Measurements from ENCODE around the gene HYCC2.
A peak's percentile ranks its signal among the peaks of the same experiment; 100 is the strongest.
"Not testable (repeated sequence)": the region's sequence is repeated elsewhere in the genome, so short reads cannot be mapped to it uniquely, and the experiment has no call there.

The HYCC2 gene

GRCh38 chr2:201107624-201108023 lies 36.2 kb upstream of the HYCC2 start:
- peaks cover 2% of the 10 kb centered on the region for H3K36me3 Mint-ChIP-seq
- H3K4me3 Mint-ChIP-seq, result no peak overlapping the region
- no peak for DNase-seq
- no peaks in the 10 kb centered on the region for H3K27me3 Mint-ChIP-seq
- CTCF ChIA-PET, result interaction anchor here (0.6 to 0.9 kb wide), 3 partner anchors 11 to 23 kb away, joined by 4 to 5 read pairs (median 5); no protein-coding TSS in a partner anchor
- H3K4me1 Mint-ChIP-seq, result no peaks in the 10 kb centered on the region
- H3K9me3 Mint-ChIP-seq, result no peaks in the 10 kb centered on the region
- H3K27ac Mint-ChIP-seq, result no peak overlapping the region

- CTCF ChIA-PET, result interaction anchor here (0.5 kb wide), 1 partner anchor 119 kb away, joined by 3 read pairs; no protein-coding TSS in a partner anchor
- Mint-ChIP-seq H3K36me3 (peaks cover 2% of the 10 kb centered on the region), H3K9me3 (no peaks in the 10 kb centered on the region), H3K27me3 (no peaks in the 10 kb centered on the region), H3K4me1 (no peaks in the 10 kb centered on the region), H3K4me3 (no peak overlapping the region), H3K27ac (no peak overlapping the region)
- no peak for DNase-seq
Observed at GRCh38 chr2:201105759-201106158, 34.3 kb upstream of the HYCC2 start.

- Mint-ChIP-seq H3K27me3 (no peaks in the 10 kb centered on the region), H3K27ac (no peak overlapping the region), H3K9me3 (no peaks in the 10 kb centered on the region), H3K4me3 (no peak overlapping the region), H3K36me3 (no peaks in the 10 kb centered on the region), H3K4me1 (no peaks in the 10 kb centered on the region)
- no peak for DNase-seq
- CTCF ChIA-PET, result interaction anchor here (1.0 kb wide), 1 partner anchor 195 kb away, joined by 5 read pairs; no protein-coding TSS in a partner anchor
Observed at GRCh38 chr2:201100497-201100896, 29.0 kb upstream of the HYCC2 start.

- H3K27me3 Mint-ChIP-seq, result no peaks in the 10 kb centered on the region
- H3K9me3 Mint-ChIP-seq, result no peaks in the 10 kb centered on the region
- H3K36me3 Mint-ChIP-seq, result peaks cover 3% of the 10 kb centered on the region
- no peak for DNase-seq
- H3K27ac Mint-ChIP-seq, result no peak overlapping the region
- no peak overlapping the region for H3K4me3 Mint-ChIP-seq
- H3K4me1 Mint-ChIP-seq, result no peaks in the 10 kb centered on the region
- CTCF ChIA-PET, result no interaction called here
Observed at GRCh38 chr2:201093573-201093972, 22.1 kb upstream of the HYCC2 start.

DNA sequence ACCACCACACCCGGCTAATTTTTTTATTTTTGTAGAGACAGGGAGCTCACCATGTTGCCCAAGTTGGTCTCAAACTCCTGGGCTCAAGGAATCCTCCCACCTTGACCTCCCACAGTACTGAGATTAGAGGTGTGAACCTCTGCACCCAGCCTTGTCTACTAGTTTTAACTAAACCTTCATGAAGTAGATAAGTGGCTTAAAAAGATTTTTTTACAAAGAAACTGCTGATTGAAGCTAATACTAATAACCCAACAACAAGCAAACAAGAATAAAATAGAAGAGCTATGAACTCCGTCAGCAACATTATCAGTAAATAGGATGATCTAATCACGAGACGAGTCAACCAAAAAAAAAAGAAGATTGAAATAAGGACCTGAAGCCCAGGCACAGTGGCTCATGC lies 19.1 kb upstream of the HYCC2 start:
- Mint-ChIP-seq H3K27me3 (no peaks in the 10 kb centered on the region), H3K4me3 (no peak overlapping the region), H3K36me3 (peaks cover 19% of the 10 kb centered on the region), H3K27ac (no peak overlapping the region), H3K4me1 (no peaks in the 10 kb centered on the region), H3K9me3 (no peaks in the 10 kb centered on the region)
- DNase-seq, result no peak
- CTCF ChIA-PET, result interaction anchor here (1.2 kb wide), 1 partner anchor 22 kb away, joined by 5 read pairs; no protein-coding TSS in a partner anchor

DNA sequence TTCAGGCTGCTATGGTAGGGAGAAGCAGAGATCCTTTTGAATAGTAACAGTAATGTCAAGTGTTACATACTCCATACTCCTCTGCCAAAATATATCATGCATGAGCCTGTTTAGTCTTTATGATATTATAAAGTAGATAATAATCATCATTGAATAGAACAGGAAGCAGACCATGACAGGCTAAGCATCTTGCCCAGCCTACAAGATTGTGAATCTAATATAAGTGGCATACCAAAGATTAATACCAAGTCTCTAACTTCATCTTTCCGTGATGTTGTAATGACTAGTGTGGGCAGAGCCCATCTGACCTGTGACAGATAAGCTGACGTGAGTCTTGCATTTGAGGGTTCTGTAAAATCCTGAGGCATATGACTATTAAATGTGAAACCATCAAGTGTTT lies 13.4 kb upstream of the HYCC2 start:
- CTCF ChIA-PET, result no interaction called here
- Mint-ChIP-seq H3K9me3 (no peaks in the 10 kb centered on the region), H3K36me3 (peaks cover 40% of the 10 kb centered on the region), H3K4me3 (no peak overlapping the region), H3K27me3 (no peaks in the 10 kb centered on the region), H3K4me1 (peaks cover 3% of the 10 kb centered on the region), H3K27ac (no peak overlapping the region)
- no peak for DNase-seq

- H3K27me3 Mint-ChIP-seq, result no peaks in the 10 kb centered on the region
- CTCF ChIA-PET, result no interaction called here
- no peak overlapping the region for H3K4me3 Mint-ChIP-seq
- no peak overlapping the region for H3K27ac Mint-ChIP-seq
- no peak for DNase-seq
- H3K9me3 Mint-ChIP-seq, result no peaks in the 10 kb centered on the region
- peaks cover 13% of the 10 kb centered on the region for H3K36me3 Mint-ChIP-seq
- peaks cover 37% of the 10 kb centered on the region for H3K4me1 Mint-ChIP-seq
Observed at GRCh38 chr2:201074996-201075395, 3.5 kb upstream of the HYCC2 start.

DNA sequence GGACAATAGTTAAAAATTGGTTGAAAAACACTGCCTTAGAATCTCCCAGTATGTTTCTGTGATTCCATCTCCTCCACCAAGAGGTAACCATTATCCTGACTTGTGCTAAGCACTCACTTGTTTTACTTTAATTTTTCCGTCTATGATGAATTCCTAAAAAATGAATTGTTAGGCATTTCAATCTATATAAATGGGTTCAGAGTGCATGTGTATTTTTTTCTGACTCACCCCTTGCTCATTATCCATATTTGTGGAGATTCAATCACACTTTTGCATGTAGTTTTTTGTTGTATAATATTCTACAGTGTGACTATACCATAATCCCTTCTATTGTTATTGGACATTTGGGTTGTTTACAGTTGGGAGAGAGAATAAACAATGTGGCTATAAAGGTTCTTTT lies 1.6 kb upstream of the HYCC2 start:
- no peak for DNase-seq
- H3K4me3 Mint-ChIP-seq, result peak overlapping the region; percentile 59
- H3K27me3 Mint-ChIP-seq, result no peaks in the 10 kb centered on the region
- no peaks in the 10 kb centered on the region for H3K9me3 Mint-ChIP-seq
- CTCF ChIA-PET, result interaction anchor here (1.6 kb wide), 1 partner anchor 172 kb away, joined by 5 read pairs; no protein-coding TSS in a partner anchor
- peaks cover 10% of the 10 kb centered on the region for H3K36me3 Mint-ChIP-seq
- H3K27ac Mint-ChIP-seq, result no peak overlapping the region
- H3K4me1 Mint-ChIP-seq, result peaks cover 49% of the 10 kb centered on the region

DNA sequence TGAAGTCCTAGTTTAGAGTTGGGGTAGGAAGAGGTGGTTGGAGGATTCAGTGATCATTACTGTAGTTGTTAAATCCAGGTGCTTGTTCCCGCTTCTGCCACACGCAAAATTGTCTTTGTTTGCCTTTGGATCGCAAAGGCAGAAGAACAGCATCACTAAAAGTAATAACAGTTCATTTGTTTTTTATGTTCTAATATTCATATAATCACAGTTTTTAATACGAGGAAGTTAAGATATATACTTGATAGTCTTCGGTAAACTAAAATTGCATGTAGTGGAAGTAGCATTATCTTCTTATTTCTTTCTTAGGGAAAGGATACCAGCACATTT lies 695 bp upstream of the HYCC2 start:
- no peaks in the 10 kb centered on the region for H3K27me3 Mint-ChIP-seq
- peaks cover 10% of the 10 kb centered on the region for H3K36me3 Mint-ChIP-seq
- peaks cover 49% of the 10 kb centered on the region for H3K4me1 Mint-ChIP-seq
- H3K4me3 Mint-ChIP-seq, result peak overlapping the region; percentile 89
- CTCF ChIA-PET, result interaction anchor here (1.6 kb wide), 1 partner anchor 171 kb away, joined by 5 read pairs; no protein-coding TSS in a partner anchor
- H3K27ac Mint-ChIP-seq, result peak overlapping the region; percentile 93
- no peak for DNase-seq
- no peaks in the 10 kb centered on the region for H3K9me3 Mint-ChIP-seq

DNA sequence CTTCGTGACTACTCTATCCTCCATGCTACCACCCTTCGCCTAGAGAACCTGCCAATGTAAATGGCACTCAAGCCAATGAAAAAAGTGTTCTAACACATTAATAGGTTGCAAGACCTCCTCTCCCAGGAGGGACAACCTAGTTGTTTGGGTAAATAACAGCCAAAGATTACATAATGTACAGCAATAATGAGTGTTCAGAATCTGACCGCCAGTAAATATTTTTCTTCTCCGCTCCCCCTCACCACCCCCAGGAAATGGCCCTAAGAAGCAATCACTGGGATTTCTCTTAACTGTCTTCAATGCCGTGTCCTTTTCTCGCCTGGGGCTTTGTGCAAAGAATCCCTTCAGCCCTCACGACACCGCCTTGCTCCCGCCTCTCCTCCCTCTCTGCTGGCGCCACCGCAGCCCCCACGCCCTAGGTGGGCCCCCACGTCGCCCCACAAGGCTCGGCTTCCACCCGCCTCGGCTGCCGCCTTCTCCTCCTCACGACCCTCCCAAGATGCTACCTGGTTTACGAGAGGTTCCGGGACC lies 458 bp downstream of the HYCC2 start:
- H3K4me1 Mint-ChIP-seq, result peaks cover 52% of the 10 kb centered on the region
- peak overlapping the region; percentile 89 for H3K4me3 Mint-ChIP-seq
- no peaks in the 10 kb centered on the region for H3K9me3 Mint-ChIP-seq
- peak overlapping the region; percentile 93 for H3K27ac Mint-ChIP-seq
- H3K36me3 Mint-ChIP-seq, result peaks cover 10% of the 10 kb centered on the region
- DNase-seq, result no peak
- no peaks in the 10 kb centered on the region for H3K27me3 Mint-ChIP-seq
- CTCF ChIA-PET, result interaction anchor here (0.7 to 5.9 kb wide), 10 partner anchors 48 to 587 kb away, joined by 3 to 104 read pairs (median 6); partner anchors contain the start of genes CASP10 and ORC2

GRCh38 chr2:201064797-201065329 lies 6.6 kb downstream of the HYCC2 start:
- Mint-ChIP-seq H3K36me3 (peaks cover 7% of the 10 kb centered on the region), H3K9me3 (no peaks in the 10 kb centered on the region), H3K27ac (no peak overlapping the region), H3K27me3 (no peaks in the 10 kb centered on the region), H3K4me3 (no peak overlapping the region), H3K4me1 (peaks cover 28% of the 10 kb centered on the region)
- DNase-seq, result no peak
- CTCF ChIA-PET, result interaction anchor here (0.8 kb wide), 1 partner anchor 159 kb away, joined by 3 read pairs; no protein-coding TSS in a partner anchor

GRCh38 chr2:201063516-201063915 lies 8.0 kb downstream of the HYCC2 start:
- H3K4me3 Mint-ChIP-seq, H3K36me3 Mint-ChIP-seq, DNase-seq, H3K9me3 Mint-ChIP-seq, CTCF ChIA-PET, H3K27ac Mint-ChIP-seq, H3K27me3 Mint-ChIP-seq: not testable (repeated sequence)
- H3K4me1 Mint-ChIP-seq, result peaks cover 16% of the 10 kb centered on the region

- Mint-ChIP-seq H3K4me1 (peaks cover 10% of the 10 kb centered on the region), H3K9me3 (no peaks in the 10 kb centered on the region), H3K36me3 (peaks cover 9% of the 10 kb centered on the region), H3K27ac (no peak overlapping the region), H3K27me3 (no peaks in the 10 kb centered on the region), H3K4me3 (no peak overlapping the region)
- CTCF ChIA-PET, result interaction anchor here (0.6 kb wide), 1 partner anchor 1255 kb away, joined by 3 read pairs; no protein-coding TSS in a partner anchor
- no peak for DNase-seq
Observed at GRCh38 chr2:201059961-201060755, 11.3 kb downstream of the HYCC2 start.

- no peak overlapping the region for H3K4me3 Mint-ChIP-seq
- no peaks in the 10 kb centered on the region for H3K9me3 Mint-ChIP-seq
- no peak for DNase-seq
- H3K27ac Mint-ChIP-seq, result no peak overlapping the region
- CTCF ChIA-PET, result interaction anchor here (1.0 kb wide), 1 partner anchor 10 kb away, joined by 3 read pairs; no protein-coding TSS in a partner anchor
- H3K4me1 Mint-ChIP-seq, result peaks cover 7% of the 10 kb centered on the region
- no peaks in the 10 kb centered on the region for H3K27me3 Mint-ChIP-seq
- H3K36me3 Mint-ChIP-seq, result peaks cover 9% of the 10 kb centered on the region
Observed at GRCh38 chr2:201058914-201059313, 12.6 kb downstream of the HYCC2 start.
